Measurements from ENCODE around the gene PANK4. TPM values are rescaled to one million over a fixed set of nuclear protein-coding genes. Genes with fewer than 3 reads are reported as not detected.

The PANK4 gene
- total RNA-seq, 1 experiment from 2014 or later = 45.6 TPM

DNA sequence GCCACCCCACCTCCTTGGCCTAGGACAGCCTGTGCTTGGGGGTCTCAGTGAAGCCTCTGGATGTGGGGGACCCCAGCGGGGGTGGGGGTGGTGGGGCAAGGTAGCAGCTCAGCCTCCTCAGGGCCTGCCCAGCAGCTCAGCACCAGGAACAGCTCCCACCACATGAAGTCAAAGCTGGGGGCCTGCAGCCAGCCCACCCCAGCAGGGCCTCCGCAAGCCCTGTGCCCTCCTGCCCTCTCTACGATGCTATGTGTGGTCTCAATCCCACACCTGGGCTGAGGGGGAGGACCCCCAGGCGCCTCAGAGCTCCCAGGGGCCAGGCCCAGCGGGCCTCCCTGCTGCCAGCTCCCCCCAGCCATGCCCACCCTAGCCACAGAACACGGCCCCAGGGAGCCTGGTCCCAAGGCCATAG lies 18.6 kb downstream of the PANK4 start:
- Histone ChIP-seq H3K36me3 (ENCODE audit: insufficient read depth, low read length, poor library complexity, severe bottlenecking) (peaks cover 30% of the 10 kb centered on the region), H3K27me3 (replicated peaks; ENCODE audit: insufficient read depth, low read depth, low read length, poor library complexity) (no peaks in the 10 kb centered on the region), H3K27ac (ENCODE audit: low read depth, low read length, poor library complexity, severe bottlenecking) (no peak overlapping the region), H3K9me3 (ENCODE audit: low read depth, low read length, poor library complexity, severe bottlenecking) (no peaks in the 10 kb centered on the region), H3K4me3 (ENCODE audit: low read depth, low read length, poor library complexity, severe bottlenecking) (no peak overlapping the region), H3K4me1 (ENCODE audit: insufficient read depth, low read length, poor library complexity, severe bottlenecking) (no peaks in the 10 kb centered on the region)
- BruUV-seq (replicated peaks) = no TSS peak
- DNase-seq (ENCODE audit: low spot score) = no peak
- CTCF ChIA-PET = no interaction called here
- POLR2A ChIA-PET (ENCODE audit: low non-redundant PET) = no interaction called here
- no peak for TF ChIP-seq EZH2 (IDR thresholded peaks at IDR 0.05; ENCODE audit: borderline replicate concordance, low read depth, low read length, poor library complexity, severe bottlenecking)
- TF ChIP-seq, protein P1, sequence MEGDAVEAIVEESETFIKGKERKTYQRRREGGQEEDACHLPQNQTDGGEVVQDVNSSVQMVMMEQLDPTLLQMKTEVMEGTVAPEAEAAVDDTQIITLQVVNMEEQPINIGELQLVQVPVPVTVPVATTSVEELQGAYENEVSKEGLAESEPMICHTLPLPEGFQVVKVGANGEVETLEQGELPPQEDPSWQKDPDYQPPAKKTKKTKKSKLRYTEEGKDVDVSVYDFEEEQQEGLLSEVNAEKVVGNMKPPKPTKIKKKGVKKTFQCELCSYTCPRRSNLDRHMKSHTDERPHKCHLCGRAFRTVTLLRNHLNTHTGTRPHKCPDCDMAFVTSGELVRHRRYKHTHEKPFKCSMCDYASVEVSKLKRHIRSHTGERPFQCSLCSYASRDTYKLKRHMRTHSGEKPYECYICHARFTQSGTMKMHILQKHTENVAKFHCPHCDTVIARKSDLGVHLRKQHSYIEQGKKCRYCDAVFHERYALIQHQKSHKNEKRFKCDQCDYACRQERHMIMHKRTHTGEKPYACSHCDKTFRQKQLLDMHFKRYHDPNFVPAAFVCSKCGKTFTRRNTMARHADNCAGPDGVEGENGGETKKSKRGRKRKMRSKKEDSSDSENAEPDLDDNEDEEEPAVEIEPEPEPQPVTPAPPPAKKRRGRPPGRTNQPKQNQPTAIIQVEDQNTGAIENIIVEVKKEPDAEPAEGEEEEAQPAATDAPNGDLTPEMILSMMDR (conservative IDR thresholded peaks at IDR 0.05; ENCODE audit: low read depth, low read length) = no peak
- intact Hi-C loops (cut with micrococcal nuclease; ENCODE audit: unreplicated experiment) = no loop called here

DNA sequence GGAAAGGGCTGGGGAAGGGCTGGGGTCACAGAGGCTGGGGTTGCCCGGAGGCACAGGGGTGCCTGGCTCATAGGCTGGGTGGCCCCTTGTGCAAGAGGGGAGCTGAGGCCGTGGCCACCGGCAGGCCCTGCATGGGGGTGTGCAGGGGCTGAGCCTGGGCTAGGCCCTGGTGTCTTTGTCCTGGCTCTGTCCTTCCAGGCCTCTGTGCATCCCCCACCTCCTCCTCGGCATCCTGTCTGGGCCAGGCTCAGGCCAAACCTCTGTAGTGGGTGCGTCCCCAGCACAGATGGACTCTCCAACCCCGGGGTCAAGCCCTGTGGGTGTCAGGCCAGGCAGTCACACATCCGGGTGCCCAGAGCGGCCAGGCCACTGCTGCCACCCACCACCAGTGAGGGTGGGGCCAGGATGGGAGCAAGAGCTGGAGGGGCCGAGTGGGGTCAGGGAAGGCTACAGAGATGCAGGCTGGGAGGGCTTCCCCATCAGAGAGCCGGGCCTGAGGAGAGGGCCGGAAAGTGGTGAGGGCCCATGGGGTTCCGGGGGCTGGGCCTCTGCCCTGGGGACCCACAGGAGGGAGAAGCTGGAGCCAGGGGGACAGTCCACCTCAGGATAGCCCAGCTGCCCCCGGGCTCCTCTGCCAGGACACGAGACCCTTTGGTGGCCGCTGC lies 19.4 kb downstream of the PANK4 start:
- H3K27me3 ChIP-seq (replicated peaks; ENCODE audit: insufficient read depth, low read depth, low read length, poor library complexity) = no peaks in the 10 kb centered on the region
- ChIA-PET CTCF (no interaction called here), POLR2A (ENCODE audit: low non-redundant PET) (no interaction called here)
- no peak for TF ChIP-seq EZH2 (IDR thresholded peaks at IDR 0.05; ENCODE audit: borderline replicate concordance, low read depth, low read length, poor library complexity, severe bottlenecking)
- TF ChIP-seq, protein P1 (conservative IDR thresholded peaks at IDR 0.05; ENCODE audit: low read depth, low read length) = no peak
- intact Hi-C loops (cut with micrococcal nuclease; ENCODE audit: unreplicated experiment) = no loop called here
- no peak overlapping the region for H3K27ac ChIP-seq (ENCODE audit: low read depth, low read length, poor library complexity, severe bottlenecking)
- no peaks in the 10 kb centered on the region for H3K9me3 ChIP-seq (ENCODE audit: low read depth, low read length, poor library complexity, severe bottlenecking)
- peaks cover 26% of the 10 kb centered on the region for H3K36me3 ChIP-seq (ENCODE audit: insufficient read depth, low read length, poor library complexity, severe bottlenecking)
- no peaks in the 10 kb centered on the region for H3K4me1 ChIP-seq (ENCODE audit: insufficient read depth, low read length, poor library complexity, severe bottlenecking)
- no peak overlapping the region for H3K4me3 ChIP-seq (ENCODE audit: low read depth, low read length, poor library complexity, severe bottlenecking)
- no TSS peak for BruUV-seq (replicated peaks)
- DNase-seq (ENCODE audit: low spot score) = no peak

DNA sequence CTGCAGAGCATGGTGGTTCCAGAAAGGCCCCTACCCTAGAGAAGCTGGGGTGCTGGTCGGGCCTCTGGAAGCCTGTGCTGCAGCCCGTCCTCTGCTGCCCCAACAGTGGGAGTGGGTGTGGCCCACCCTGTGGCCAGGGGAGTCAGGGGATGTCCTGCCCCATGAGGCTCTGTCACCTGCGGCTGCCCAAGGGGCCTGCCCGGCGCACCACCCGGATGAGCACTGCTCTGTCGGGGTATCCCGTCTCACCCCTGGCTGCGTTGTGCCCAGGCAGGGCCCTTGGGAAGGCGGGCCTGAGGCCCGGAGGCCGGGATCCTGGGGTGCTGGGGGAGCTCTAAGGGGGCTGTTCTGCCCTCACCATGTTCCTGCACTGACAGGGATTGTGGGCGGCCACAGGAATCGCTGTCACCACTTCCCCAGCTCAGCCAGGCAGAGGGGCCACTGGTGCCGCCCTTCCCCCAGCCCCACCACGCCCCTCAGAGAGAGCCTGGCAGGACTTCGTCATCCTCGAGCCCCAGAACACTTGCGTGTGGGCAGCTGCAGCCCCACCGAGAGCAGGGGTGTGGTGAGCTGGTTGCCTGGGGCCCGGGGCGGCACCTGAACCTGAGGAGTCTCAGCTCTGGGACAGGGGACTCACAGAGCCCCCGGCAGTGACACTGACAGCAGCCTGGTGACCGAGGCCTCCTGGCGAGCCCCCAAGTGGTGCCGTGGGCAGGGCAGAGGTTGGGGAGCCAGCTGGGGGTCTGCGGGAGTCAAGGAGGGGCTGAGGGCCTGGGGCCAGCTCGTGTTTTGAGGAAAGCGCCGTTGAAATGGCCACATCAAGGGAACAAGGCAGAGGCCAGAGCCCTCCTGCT lies 20.2 kb downstream of the PANK4 start:
- TF ChIP-seq, protein P1 (conservative IDR thresholded peaks at IDR 0.05; ENCODE audit: low read depth, low read length) = no peak
- TF ChIP-seq EZH2 (IDR thresholded peaks at IDR 0.05; ENCODE audit: borderline replicate concordance, low read depth, low read length, poor library complexity, severe bottlenecking) = no peak
- CTCF ChIA-PET = no interaction called here
- no TSS peak for BruUV-seq (replicated peaks)

More for the DNA sequence above, 20.2 kb downstream of the PANK4 start:
- Histone ChIP-seq H3K9me3 (ENCODE audit: low read depth, low read length, poor library complexity, severe bottlenecking) (no peaks in the 10 kb centered on the region), H3K36me3 (ENCODE audit: insufficient read depth, low read length, poor library complexity, severe bottlenecking) (peaks cover 18% of the 10 kb centered on the region), H3K27ac (ENCODE audit: low read depth, low read length, poor library complexity, severe bottlenecking) (no peak overlapping the region), H3K4me1 (ENCODE audit: insufficient read depth, low read length, poor library complexity, severe bottlenecking) (no peaks in the 10 kb centered on the region), H3K27me3 (replicated peaks; ENCODE audit: insufficient read depth, low read depth, low read length, poor library complexity) (no peaks in the 10 kb centered on the region), H3K4me3 (ENCODE audit: low read depth, low read length, poor library complexity, severe bottlenecking) (no peak overlapping the region)
- no peak for DNase-seq (ENCODE audit: low spot score)
- intact Hi-C loops (cut with micrococcal nuclease; ENCODE audit: unreplicated experiment) = no loop called here
- POLR2A ChIA-PET (ENCODE audit: low non-redundant PET) = no interaction called here

Data from A673 (cell line).